Ovary (tissue), 9 donors: ENCODE measurements around the gene CTDSPL. TPM values are rescaled to one million over a fixed set of nuclear protein-coding genes. Genes with fewer than 3 reads are reported as not detected.

Experiments used
- DNase-seq, 5 donors: peaks; one replicate each; pipeline ENCODE4 v3.0.0-alpha.2; 2019 to 2020
- H3K27ac ChIP-seq, 2 donors: fragments of 200-600 bp; one replicate each; pipeline versions ENCODE4 v1.5.1 to v1.8.0; 2019 to 2022
- H3K27me3 ChIP-seq: fragments of 200-600 bp; one replicate; pipeline ENCODE4 v1.8.0; 2022
- H3K36me3 ChIP-seq: fragments of 200-600 bp; sonication (generic); one replicate; pipeline ENCODE4 v1.5.1; 2019
- H3K4me1 ChIP-seq: one replicate; pipeline ENCODE4 v1.8.1; 2013; ENCODE audit warnings: mild to moderate bottlenecking, moderate library complexity; ENCODE audit not compliant: insufficient read depth
- H3K4me3 ChIP-seq: fragments of 200-600 bp; sonication (generic); one replicate; pipeline ENCODE4 v1.5.1; 2017
- H3K9me3 ChIP-seq, 2 donors: fragments of 200-600 bp in 1 of 2; sonication (generic) in 1 of 2; one replicate each; pipeline versions ENCODE4 v1.5.1 to v1.8.1; 2013 to 2019; ENCODE audit warnings: mild to moderate bottlenecking in 1 of 2, moderate library complexity in 1 of 2
- CTCF ChIP-seq, 3 donors: fragments of 450-650 bp in 2 of 3; fragments of 200-600 bp in 1 of 3; IDR thresholded peaks; one replicate each; pipeline versions ENCODE4 v1.5.1 to v1.8.0; 2016 to 2022; ENCODE audit warnings: antibody characterized with exemption in 3 of 3, mild to moderate bottlenecking in 1 of 3
- EP300 ChIP-seq: sonication (generic); formaldehyde crosslinking; IDR thresholded peaks from one replicate; pipeline ENCODE4 v1.6.1; 2017; ENCODE audit warnings: antibody characterized with exemption
- POLR2A ChIP-seq: fragments of 450-650 bp; IDR thresholded peaks from one replicate; pipeline ENCODE4 v1.6.1; 2017; ENCODE audit warnings: antibody characterized with exemption, mild to moderate bottlenecking, moderate library complexity
- WGBS, 3 donors: extraction: QIAGEN DNeasy Blood & Tissue Kit in 1 of 3; methylation state at CpG; one replicate each; pipeline versions ENCODE4 v1.1.5 to v1.1.7; 2013 to 2017; 5-methylcytosine and 5-hydroxymethylcytosine counted together
- intact Hi-C, 4 donors: fragments of 100-400 bp; cut with DNase I; formaldehyde crosslinking; loops; one replicate each; pipeline versions ENCODE4 v1.11.0 to v1.15.1; 2022 to 2023
- polyA plus RNA-seq, 2 donors: library from polyadenylated mRNA; stranded (reverse); fragments of 200-250 nt in 1 of 2; fragments of 350-450 nt in 1 of 2; fragmentation: Illumina TruSeq in 1 of 2; extraction: RNeasy Lipid Tissue Mini Kit (QIAGEN cat#74804) in 1 of 2; gene quantifications; one replicate each; pipeline ENCODE4 v1.2.3, GENCODE V29; 2013 to 2014
- total RNA-seq, 7 donors: library from RNA; depleted of rRNA in 2 of 7; stranded (reverse); fragments of >200 nt in 2 of 7; fragmentation: NEBNext Ultra II Directional in 3 of 7; extraction: Animal tissue kit (Norgen Biotek cat#: 25700) in 3 of 7; gene quantifications; one replicate each; pipeline versions ENCODE4 v1.1.0 to v1.2.4, GENCODE V29; 2016 to 2023
- donor health status: DM: no; HTN: no; CAD: no; lungs with moderate emphysema.
- donor health status: DM: no; HTN: no; CAD: no.
- donor health status: Bipolar disorder and iron deficiency.
- donor health status: DM: yes; HTN: yes; CAD: no.
- donor health status: DM: no; HTN: no; CAD: no.
- donor health status: DM: yes; HTN: yes; CAD: no.

Gene CTDSPL
- total and polyA plus RNA-seq, 9 donors: 14.8 to 41.1 (median 34.2) TPM

- WGBS, 3 donors: 72 to 84% (median 81%) methylated on average over 2 of the region's 2 CpGs
- H3K9me3 ChIP-seq: no peaks in the 10 kb centered on the region
- peaks cover 21% of the 10 kb centered on the region for H3K4me1 ChIP-seq
- DNase-seq: no peak
- no peak for TF ChIP-seq CTCF (IDR thresholded peaks at IDR 0.05)
- TF ChIP-seq POLR2A: no peak
- TF ChIP-seq EP300: no peak
- intact Hi-C loops: no loop called here
- H3K27me3 ChIP-seq: no peaks in the 10 kb centered on the region
- H3K4me3 ChIP-seq: no peak overlapping the region
- peak overlapping the region in 1 of 2 donors; percentile 39 for H3K27ac ChIP-seq
- no peaks in the 10 kb centered on the region for H3K36me3 ChIP-seq
Observed at GRCh38 chr3:37925157-37925556, 63.5 kb downstream of the CTDSPL start.

- DNase-seq: no peak
- Histone ChIP-seq H3K36me3 (no peaks in the 10 kb centered on the region), H3K4me1 (peaks cover 20% of the 10 kb centered on the region), H3K27ac (no peak overlapping the region), H3K9me3 (no peaks in the 10 kb centered on the region), H3K4me3 (no peak overlapping the region), H3K27me3 (no peaks in the 10 kb centered on the region)
- intact Hi-C loops: no loop called here
- TF ChIP-seq CTCF (IDR thresholded peaks at IDR 0.05) (no peak), POLR2A (no peak), EP300 (no peak)
- 84 to 92% (median 86%) methylated on average over 3 of the region's 3 CpGs for WGBS, 3 donors
Observed at GRCh38 chr3:37926611-37927010, 64.9 kb downstream of the CTDSPL start.

GRCh38 chr3:37930495-37930894 is 68.8 kb downstream of the CTDSPL start:
- DNase-seq: no peak
- no peak overlapping the region for H3K27ac ChIP-seq
- no peak overlapping the region for H3K4me3 ChIP-seq
- intact Hi-C loops: no loop called here
- H3K4me1 ChIP-seq: peaks cover 4% of the 10 kb centered on the region
- H3K9me3 ChIP-seq: no peaks in the 10 kb centered on the region
- 93 to 98% (median 96%) methylated on average over 2 of the region's 2 CpGs for WGBS, 3 donors
- H3K27me3 ChIP-seq: no peaks in the 10 kb centered on the region
- TF ChIP-seq POLR2A: no peak
- no peaks in the 10 kb centered on the region for H3K36me3 ChIP-seq

GRCh38 chr3:37932505-37932904 is 70.8 kb downstream of the CTDSPL start:
- TF ChIP-seq EP300 (no peak), POLR2A (no peak), CTCF (IDR thresholded peaks at IDR 0.05) (no peak)
- H3K4me3 ChIP-seq: no peak overlapping the region
- no peaks in the 10 kb centered on the region for H3K36me3 ChIP-seq
- peaks cover 13% of the 10 kb centered on the region for H3K4me1 ChIP-seq
- WGBS, 3 donors: 83 to 95% (median 95%) methylated on average over 3 of the region's 3 CpGs
- no peaks in the 10 kb centered on the region for H3K27me3 ChIP-seq
- intact Hi-C loops: no loop called here
- DNase-seq: no peak
- H3K9me3 ChIP-seq: no peaks in the 10 kb centered on the region
- no peak overlapping the region for H3K27ac ChIP-seq

GRCh38 chr3:37934631-37935289 is 73.1 kb downstream of the CTDSPL start:
- WGBS, 3 donors: 70 to 77% (median 72%) methylated on average over 8 of the region's 8 CpGs
- TF ChIP-seq CTCF (IDR thresholded peaks at IDR 0.05) (no peak), POLR2A (no peak), EP300 (no peak)
- Histone ChIP-seq H3K9me3 (no peaks in the 10 kb centered on the region), H3K27ac (no peak overlapping the region), H3K36me3 (no peaks in the 10 kb centered on the region), H3K4me3 (no peak overlapping the region), H3K27me3 (no peaks in the 10 kb centered on the region), H3K4me1 (peaks cover 13% of the 10 kb centered on the region)
- DNase-seq: no peak
- intact Hi-C loops: loop anchor here in 1 of 4 donors (5.0 kb wide), 1 partner anchor 602 kb away; no protein-coding TSS in a partner anchor
